Stimulated activated CD8-positive, alpha-beta memory T cell treated with anti-CD3 and anti-CD28 coated beads, Interleukin-4, amount 100 ng/mL, for 1 hour (primary cell): ENCODE data around the gene TRIM71.
"Not testable (repeated sequence)": the region's sequence is repeated elsewhere in the genome, so short reads cannot be mapped to it uniquely, and the experiment has no call there.

Experiments
- DNase-seq, 2 donors: peaks; one replicate each; pipeline ENCODE4 v3.0.0-alpha.2; 2020; ENCODE audit warnings: low read depth in 2 of 2, low spot score in 1 of 2

The TRIM71 gene

GRCh38 chr3:32922078-32922477 lies 104.3 kb downstream of the TRIM71 start:
- DNase-seq, result no peak

DNA sequence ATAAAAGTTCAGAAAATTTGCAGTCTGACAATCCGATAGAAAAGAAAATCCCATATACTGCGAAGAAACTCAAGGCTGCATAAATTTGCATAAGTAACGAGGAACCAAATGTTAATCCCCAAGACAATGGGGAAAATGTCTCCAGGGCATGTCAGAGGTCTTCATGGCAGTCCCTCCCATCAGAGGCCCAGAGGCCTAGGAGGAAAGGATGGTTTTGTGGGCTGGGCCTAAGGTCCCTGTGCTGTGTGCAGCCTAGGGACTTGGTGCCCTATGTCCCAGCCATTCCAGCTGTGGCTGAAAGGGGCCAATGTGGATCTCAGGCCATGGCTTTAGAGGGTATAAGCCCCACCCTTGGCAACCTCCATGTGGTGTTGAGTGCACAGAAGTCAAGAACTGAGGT lies 112.4 kb downstream of the TRIM71 start:
- no peak for DNase-seq

- not testable (repeated sequence) for DNase-seq
Observed at GRCh38 chr3:32931273-32931672, 113.5 kb downstream of the TRIM71 start.

DNA sequence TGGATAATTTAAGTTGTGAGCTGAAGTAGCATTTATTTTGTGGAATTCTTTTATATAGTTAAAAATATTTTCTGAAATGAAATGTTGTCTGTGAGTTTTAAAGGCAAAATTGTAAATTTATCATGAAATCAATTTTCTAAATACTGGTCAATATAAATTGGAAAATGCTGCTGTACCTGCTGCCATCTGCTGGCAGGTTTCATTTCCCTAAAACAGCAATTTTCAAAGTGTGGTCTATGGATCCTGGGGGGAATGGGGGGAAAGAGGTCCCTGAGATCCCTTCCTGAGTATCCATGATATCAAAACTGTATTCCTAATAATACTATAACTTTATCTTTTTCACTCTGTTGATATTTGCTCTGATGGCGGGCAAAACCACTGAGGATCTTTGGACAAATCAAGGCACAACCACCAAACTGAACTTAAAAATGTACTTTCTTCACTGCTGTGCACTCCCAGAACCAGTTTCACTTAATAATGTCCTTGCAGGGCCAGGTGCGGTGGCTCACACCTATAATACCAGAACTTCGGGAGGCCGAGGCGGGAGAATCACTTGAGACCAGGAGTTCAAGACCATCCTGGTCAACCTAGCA lies 116.4 kb downstream of the TRIM71 start:
- DNase-seq, result no peak

GRCh38 chr3:32937331-32937730 lies 119.5 kb downstream of the TRIM71 start:
- no peak for DNase-seq

GRCh38 chr3:32939531-32940284 lies 121.9 kb downstream of the TRIM71 start:
- not testable (repeated sequence) for DNase-seq

DNA sequence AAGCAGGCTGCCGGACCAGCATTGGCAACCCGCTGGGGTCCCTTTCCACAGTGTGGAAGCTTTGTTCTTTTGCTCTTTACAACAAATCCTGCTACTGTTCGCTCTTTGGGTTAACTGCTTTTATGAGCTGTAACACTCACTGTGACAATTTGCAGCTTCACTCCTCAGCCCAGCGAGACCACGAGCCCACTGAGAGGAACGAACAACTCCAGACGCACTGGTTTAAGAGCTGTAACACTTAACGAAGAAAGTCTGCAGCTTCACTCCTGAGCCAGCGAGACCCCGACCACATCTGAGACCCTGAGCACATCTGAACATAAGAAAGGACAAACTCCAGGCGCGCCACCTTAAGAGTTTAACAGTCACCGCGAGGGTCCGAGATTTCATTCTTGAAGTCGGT lies 122.9 kb downstream of the TRIM71 start:
- DNase-seq, result no peak

- DNase-seq, result no peak
Observed at GRCh38 chr3:32945136-32945535, 127.3 kb downstream of the TRIM71 start.

DNA sequence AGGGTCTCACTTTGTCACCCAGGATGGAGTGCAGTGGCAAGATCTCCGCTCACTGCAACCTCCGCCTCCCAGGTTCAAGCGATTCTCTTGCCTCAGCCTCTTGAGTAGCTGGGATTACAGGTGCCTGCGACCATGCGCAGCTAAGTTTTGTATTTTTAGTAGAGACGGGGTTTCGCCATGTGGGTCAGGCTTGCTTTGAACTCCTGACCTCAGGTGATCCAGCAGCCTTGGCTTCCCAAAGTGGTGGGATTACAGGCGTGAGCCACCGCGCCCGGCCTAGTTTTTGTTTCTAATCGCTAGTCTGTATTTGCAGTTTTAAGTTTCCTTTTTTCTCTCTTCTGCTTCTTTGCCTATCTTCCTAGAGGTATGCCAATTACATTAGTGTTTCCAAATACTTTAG lies 127.8 kb downstream of the TRIM71 start:
- not testable (repeated sequence) for DNase-seq

DNA sequence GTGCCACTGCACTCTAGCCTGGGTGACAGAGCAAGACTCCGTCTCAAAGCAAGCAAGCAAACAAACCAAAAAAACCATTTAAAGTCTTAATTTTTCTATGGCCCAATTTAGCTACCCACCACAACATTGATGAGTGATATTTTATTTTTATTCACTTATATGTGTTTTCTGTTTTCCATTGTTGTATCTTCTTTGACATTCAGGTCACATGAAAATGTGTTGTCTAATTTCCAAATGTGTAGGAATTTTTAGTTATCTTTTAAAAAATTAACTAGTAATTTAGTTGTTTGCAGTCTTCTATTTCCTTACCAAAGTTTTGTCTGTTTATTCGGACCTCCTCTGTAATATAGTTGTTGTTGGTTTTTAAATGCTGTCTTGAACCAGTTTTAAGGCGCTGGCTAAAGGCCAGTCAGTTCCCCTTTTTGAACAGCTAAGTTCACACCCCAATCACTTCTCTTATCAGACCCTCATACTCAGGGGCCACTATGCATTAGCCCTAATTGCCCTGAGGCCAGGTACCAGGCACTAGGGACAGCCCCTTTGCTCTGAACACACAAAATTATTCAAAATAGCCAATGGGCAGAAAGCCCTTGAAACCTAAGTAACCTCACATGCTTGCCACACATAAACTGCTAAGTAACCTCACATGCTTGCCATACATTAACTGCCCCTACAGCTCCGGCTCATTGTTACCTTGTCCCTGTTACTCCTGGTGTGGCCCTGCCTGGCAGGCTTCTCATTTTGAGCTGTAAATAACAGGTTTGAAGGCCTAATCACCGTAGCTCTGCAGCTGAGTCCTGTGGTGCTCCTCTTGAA lies 129.4 kb downstream of the TRIM71 start:
- DNase-seq, result no peak
